Measurements from ENCODE around the gene STAT5B.

- TF ChIP-seq POLR2A (IDR thresholded peaks at IDR 0.05): peak in 1 of 2 donors; percentile 83
- TF ChIP-seq, protein P1, sequence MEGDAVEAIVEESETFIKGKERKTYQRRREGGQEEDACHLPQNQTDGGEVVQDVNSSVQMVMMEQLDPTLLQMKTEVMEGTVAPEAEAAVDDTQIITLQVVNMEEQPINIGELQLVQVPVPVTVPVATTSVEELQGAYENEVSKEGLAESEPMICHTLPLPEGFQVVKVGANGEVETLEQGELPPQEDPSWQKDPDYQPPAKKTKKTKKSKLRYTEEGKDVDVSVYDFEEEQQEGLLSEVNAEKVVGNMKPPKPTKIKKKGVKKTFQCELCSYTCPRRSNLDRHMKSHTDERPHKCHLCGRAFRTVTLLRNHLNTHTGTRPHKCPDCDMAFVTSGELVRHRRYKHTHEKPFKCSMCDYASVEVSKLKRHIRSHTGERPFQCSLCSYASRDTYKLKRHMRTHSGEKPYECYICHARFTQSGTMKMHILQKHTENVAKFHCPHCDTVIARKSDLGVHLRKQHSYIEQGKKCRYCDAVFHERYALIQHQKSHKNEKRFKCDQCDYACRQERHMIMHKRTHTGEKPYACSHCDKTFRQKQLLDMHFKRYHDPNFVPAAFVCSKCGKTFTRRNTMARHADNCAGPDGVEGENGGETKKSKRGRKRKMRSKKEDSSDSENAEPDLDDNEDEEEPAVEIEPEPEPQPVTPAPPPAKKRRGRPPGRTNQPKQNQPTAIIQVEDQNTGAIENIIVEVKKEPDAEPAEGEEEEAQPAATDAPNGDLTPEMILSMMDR (IDR thresholded peaks at IDR 0.05): peak in 1 of 12 donors; percentile 5
Observed at GRCh38 chr17:42287977-42288802, 12.0 kb upstream of the STAT5B start, which contains the start of gene STAT5A.
